CD4-positive, alpha-beta T cell treated with Interleukin-21 for 1 hour (primary cell): ENCODE results near the gene TAF4B.
"Not testable (repeated sequence)": the region's sequence is repeated elsewhere in the genome, so short reads cannot be mapped to it uniquely, and the experiment has no call there.

ENCODE experiments used
- DNase-seq: peaks from one replicate; pipeline ENCODE4 v3.0.0-alpha.2; 2020

TAF4B gene

GRCh38 chr18:26434887-26435286 is 208.6 kb downstream of the TAF4B start:
- DNase-seq: no peak

GRCh38 chr18:26435415-26436095 is 209.3 kb downstream of the TAF4B start:
- DNase-seq: no peak

- DNase-seq: no peak
These were observed 210.2 kb downstream of the TAF4B start for GRCh38 chr18:26436176-26437051.

DNA sequence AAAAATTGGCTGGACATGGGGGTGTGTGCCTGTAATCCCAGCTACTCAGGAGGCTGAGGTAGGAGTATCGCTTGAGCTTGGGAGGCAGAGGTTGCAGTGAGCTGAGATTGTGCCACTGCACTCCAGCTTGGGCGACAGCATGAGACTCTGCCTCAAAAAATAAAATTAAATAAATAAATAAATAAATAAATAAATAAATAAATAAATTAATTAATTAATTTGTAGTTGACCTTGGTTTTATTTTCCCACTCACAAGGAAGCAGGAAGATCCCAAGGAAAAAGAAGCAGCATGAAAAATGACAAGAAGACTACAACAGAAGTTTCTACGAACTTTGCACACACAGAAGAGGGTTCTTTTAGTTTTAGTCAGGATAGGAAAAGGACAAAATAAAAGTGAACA is 211.4 kb downstream of the TAF4B start:
- DNase-seq: not testable (repeated sequence)

GRCh38 chr18:26438980-26439379 is 212.7 kb downstream of the TAF4B start:
- DNase-seq: no peak

- DNase-seq: no peak
These were observed 213.3 kb downstream of the TAF4B start for GRCh38 chr18:26439537-26439936.

DNA sequence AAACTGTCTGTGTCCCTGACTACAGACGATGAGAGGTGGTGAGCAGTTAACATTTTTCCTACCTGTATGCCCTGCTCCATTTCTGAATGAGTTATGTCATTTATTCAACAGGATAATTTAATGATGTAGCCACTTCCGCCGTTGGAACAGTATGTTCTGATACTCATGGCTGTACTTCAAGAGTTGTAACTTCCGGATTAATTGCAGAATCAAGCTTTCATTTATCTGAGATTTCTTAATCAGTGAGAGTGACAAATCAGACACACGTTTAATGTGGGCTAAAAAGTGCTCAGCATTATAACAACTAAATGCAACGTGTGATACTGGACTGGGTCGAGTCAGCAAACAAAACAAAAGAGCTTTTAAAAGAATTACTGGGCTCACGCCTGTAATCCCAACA is 214.4 kb downstream of the TAF4B start:
- DNase-seq: no peak
